ENCODE results near the gene MYO1B.

Gene MYO1B

DNA sequence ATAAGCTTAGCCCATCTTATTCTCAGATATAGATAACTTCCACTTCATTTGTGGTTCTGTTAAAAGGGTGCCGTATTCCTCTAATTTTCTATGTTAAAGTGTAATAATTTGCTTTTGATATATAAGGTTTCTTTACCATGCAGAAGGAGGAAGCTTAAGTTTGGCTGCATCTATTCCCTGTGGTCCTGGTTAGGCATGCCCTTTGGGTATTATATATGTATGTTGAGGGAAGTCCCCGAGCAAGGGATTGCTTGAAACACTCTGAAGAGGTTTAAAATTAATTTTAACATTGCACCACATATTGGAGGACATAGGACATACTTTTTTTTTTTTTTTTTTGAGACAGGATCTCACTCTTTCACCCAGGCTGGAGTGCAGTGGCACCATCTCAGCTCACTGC lies 16.9 kb upstream of the MYO1B start:
- DNase-seq: no peak

DNA sequence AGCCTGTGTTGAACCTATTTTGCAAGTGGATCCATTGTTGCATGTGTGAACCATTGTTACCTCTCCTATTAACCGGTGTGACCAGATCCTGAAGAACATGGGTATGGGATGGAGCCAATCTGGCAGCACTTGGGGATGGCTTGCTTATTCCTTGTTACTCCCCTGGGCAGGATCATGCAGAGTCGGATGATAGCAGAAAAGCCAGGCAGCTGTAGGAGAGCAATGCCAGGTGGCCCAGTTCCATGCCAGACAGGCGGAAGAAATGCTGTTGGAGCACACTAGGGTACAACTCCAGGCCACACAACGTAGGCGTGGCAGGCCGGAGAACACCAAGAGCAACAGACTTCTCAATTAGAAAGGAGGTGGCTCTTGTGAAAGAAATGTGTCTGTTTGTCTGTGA lies 16.3 kb upstream of the MYO1B start:
- no peak for DNase-seq

DNA sequence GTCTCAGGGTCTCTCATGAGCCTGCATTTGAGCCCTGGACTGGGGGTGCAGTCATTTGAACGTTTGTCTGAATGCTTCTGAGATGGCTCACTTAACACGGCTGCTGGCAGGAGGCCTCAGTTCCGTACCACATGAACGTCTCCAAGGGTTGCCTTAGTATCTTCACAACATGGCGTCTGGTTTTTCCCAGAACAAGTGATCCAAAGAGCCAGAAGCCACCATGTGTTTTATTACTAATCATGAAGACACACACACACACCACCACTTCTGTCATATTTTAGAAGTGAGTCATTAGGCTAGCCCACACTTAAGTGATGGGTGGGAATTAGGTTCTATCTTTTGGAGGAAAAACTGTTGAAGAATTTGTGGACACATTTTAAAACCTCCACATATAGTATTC lies 15.0 kb upstream of the MYO1B start:
- DNase-seq: no peak

DNA sequence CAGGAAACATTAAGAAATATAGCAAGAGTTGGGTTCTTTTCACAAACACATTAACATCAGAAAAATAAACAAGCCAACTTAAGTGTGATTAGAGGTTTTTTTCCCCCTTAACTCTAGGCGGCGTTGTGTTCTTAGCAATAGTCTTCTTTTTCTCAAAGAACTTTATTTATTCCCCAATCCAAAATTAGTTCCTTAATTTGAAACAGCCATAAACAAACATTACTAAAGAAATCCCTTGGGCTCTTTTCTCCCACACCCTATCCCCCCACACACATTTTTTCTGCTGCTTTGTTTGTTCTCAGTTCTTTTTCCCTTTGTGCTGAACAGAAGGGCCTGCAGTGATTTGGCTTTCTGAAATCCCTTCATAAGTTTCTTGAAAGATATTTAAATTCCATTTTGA lies 13.2 kb upstream of the MYO1B start:
- no peak for DNase-seq

DNA sequence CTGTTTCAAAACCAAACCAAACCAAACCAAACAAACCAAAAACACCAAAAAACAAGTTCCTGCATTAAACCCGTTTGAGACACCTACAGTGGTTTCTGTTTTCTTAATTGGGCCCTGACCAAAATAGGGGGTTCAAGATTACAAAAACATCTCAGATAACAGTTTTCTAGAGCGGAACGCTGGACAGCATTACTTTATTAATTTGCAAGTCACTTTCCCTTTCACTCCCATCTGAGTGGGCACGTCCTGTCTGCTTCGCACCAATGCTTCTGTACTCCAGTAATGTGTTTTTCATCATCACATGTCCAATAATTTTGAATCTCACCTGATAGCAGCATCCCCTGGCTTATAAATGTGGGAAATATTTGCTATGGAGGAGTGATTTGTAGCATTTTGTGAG lies 11.7 kb upstream of the MYO1B start:
- DNase-seq: no peak

DNA sequence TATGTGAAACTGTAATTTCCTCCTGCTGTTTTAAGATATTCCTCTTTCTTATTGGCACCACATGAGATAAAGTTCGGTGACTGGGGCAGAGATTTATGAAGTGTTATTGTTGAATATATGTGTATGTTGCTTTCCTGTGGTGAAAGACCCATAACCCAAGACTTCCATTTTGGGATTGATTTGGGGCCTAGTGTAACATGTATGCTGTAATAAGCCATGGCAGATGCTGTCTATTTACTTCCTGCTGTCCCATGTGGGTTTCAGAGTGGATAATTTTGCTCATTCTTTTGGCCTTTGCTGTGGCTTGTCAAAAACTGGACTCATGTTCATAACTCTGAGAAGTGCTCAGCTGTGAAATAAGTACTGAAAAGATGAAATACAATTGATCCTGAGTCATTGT lies 10.8 kb upstream of the MYO1B start:
- DNase-seq: no peak

DNA sequence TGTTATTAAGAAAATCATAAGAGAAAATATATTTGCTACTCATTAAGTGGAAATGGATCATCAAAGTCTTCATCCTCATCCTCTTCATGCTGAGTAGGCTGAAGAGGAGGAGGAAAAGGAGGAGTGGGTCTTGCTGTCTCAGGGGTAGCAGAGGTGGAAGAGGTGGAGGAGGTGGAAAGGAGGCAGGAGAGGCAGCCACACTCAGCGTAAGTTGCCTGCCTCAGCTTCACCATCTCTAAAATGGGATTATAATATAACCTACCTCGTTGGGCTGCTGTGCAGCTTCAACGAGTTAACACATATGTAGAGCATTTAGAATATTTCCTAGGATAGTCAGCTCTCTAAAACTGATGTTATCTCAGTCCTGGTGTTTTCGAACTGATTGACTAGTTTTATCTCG lies 4.3 kb upstream of the MYO1B start:
- DNase-seq: no peak

DNA sequence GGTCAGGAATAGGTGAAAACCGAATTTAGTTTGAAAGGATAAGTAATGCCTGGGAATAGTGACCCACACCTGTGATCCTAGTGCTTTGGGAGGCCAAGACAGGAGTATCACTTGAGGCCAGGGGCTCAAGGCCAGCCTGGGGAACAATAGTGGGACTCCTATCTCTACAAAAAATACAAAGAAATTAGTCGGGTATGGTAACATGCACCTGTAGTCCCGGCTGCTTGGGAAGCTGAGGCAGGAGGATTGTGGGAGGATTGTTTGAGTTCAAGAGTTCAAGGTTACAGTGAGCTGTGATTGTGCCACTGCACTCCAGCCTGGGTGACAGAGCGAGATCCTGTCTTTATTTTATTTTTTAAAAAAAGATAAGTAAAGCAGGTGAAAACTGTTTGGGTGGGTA lies 3.8 kb upstream of the MYO1B start:
- DNase-seq: no peak

DNA sequence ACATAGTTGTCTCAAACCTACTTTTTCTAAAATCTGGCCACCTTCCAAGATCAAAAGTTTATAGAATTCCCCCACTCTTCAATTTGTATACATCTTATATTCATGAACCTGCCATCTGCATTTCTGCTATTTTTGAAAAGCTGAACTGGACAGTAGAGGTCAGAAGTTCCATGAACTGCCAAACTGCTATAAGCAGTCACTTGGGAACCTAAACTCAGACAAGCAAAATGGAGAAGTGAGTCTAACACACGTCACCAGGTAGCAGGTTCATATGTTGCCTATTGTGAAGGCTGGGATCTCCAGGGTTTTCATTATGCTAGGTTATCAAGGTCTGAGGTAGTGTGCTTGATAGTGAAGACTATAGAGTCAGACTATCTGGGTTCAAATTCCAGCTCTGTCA lies 2.0 kb upstream of the MYO1B start:
- DNase-seq: no peak

DNA sequence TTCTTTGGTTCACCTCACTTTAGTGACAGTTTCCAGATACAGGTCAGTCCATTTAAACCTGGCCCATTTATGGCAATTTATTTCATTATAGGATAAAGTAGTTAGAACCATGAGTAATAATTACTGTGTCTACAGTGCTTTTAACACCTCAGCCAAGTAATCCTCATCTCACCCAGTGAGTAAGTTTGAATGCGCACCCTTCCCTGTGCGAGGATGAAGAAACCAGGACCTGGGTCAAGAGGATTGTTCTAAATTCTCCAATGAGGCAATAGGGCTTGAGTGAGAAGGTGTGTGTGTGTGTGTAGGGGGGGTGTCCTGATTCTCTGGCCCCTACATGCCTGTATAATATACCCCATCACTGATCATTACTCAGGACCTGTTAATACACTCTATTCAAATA lies 854 bp upstream of the MYO1B start:
- DNase-seq: no peak

DNA sequence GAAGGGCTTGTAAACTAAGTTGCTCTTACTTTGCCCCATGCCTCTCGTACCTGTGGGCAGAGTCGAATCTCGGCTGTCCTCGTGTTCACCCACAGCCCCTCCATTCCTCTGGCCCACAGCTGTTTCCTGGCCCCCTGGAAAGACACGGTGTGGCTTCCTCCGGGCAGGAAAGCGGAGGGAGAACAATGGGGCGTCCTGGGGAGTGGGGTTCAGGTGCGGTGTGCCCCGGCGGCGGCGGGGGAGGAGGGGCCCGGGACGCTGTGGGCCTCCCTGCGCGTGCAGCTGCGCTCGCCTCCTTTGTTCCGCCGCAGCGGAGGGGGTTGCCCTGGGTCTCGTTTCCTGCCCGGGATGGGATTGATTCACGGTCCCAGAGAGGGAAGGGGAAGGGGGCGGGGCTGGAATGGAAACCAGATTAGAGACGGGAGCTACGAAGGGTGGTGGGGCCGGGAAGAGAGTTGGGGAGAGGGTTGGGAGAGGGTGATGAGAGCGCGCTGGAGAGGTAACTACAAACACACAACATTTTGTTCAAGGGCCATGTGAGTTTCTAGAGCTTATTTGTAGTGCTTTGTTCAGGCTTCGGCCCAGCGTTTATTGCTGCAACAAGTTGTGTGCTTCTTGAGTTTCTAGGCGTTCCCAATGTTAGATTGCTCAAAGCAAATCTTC lies 796 bp downstream of the MYO1B start:
- peak; percentile 72 for DNase-seq

DNA sequence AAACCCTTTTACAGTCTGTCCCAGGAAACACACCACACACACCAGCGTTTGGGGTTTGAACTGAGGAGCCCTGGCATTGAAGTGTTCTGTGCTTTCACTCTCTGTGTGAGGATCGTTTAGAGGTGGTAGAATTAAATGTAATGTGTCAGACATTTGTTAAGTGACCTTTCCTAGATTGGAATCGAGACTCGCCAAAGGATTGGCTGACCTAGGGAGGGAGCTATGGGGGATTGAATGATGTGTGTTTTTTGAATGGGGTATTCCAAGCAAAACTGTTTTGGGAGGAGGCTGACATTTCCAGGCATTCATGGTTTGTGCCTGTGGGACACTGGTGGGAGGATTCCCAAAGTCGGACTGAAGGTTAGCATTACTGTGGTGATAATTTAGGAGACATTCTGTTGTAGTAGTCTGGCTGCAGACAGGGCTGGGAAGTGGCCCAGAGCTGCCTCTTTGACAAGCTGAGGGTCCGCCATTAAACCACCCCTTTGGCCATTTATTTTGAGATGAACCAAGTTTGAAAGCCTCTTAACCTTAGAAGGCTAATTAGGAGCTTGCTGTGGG lies 1.7 kb downstream of the MYO1B start:
- DNase-seq: no peak

DNA sequence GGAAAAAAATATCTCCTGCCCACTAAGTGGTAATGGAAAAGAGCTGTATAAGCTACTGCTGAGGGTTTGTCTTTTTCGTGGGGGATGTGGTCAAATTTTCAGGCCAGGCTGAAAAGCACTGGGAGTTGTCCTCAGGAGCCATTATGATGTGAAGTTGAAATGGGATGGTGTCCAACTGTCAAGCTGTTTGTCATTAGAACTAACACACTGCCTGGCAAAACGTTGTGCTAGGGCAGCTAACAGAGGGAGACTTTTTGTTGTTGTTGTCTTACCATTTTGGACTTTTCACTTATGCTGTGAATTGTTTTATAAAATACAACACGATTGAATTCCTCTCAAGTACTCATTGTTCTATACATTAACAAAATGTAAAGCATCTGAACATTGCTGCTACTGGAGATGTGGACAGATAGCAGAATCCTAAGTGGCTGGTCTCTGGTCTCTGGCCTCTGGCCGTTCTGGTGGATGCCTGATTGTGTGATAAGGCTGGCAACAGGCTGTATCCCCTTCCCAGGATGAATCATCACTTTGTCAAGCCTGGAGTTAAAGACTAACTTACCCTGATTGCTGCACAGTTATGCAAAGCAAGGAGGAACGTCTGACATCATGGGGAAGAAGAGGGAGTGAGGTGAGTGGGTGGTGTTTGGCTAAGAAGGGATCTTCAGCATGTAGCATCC lies 2.3 kb downstream of the MYO1B start:
- no peak for DNase-seq

DNA sequence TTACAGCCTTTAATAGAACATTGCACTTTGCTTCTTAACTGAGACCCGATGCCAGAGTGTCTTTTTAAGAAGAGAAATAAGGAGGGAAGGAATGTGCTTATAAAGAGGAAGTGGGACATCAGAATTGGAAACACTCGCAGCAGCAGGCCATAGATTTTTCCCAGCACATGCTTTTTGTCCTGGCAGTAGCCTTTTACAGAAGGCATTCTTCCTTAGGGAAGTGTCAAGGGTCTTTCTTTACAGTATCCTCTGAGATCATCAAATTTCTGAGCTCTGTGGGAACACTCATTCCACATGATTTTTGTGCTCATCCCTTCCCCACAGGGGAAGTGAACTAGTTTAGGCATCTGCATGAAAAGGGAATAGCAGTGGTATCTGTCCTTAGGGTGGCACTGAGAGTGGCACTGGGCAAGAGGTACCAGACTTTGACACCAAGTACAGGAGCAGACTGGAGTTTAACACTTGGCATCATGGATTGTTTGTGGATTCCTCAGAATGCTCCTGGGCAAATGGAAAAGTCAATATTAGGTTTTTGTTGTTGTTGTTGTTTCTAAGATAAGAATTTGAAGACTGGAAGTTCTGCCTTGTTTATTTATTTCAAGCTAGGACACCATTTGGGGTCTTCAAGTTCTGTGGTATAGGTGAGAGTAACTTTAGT lies 4.1 kb downstream of the MYO1B start:
- no peak for DNase-seq

DNA sequence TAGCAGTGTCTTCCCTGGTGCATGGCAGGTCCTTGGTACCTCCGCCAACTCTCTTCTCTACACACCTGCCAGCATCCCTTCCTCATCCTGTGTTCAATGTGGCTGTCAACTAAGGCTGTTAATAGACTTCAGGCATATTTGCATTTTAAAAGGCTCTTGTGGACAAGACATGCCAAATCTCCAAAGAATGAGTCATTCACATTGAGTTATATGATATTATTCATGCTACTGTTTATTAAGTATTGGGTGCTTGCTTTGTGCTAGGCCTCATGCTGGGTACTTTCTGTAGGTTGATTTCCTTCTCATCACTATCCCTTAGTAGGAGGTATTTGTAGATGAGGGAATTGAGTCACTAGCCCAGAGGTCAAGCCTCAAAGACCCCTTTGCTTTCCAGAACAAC lies 5.2 kb downstream of the MYO1B start:
- DNase-seq: no peak

DNA sequence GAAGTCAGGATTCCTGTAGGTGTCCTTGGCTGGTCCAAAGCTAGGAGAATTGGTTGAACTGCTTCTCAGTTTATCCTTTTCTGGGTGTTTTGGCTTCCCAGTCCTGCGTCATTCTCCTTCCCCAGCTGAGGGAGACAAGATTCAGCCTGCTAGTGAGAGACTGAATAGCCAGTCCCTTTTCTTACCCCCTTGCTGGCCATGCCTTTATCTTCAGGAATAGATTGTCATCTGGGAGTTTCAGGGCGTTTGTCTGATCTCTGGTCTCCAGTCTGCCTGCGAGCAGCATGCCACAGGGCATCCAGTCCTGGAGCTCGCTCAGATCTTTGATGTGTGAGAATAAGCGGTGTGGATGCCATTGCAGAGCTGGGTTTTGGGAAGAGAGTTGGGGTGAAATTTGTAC lies 5.8 kb downstream of the MYO1B start:
- no peak for DNase-seq

DNA sequence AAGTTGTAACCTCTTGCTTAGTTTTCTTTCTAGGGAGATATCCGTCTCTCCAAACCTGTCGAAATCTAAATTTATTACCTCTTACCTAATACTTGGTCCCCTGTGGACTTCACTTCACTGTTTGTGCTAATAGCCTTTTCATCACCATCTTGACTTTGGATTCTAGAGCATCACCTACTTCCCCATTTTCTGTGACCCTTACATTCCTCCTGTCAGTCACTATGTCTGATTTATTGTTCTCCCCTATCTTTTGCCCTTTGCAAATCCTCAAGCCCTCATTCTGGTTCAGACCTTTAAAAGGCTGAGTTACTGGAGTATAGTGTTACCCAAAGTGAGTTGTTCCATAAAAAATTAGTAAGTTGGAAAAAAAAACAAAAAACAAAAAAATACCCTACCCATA lies 7.5 kb downstream of the MYO1B start:
- DNase-seq: no peak

DNA sequence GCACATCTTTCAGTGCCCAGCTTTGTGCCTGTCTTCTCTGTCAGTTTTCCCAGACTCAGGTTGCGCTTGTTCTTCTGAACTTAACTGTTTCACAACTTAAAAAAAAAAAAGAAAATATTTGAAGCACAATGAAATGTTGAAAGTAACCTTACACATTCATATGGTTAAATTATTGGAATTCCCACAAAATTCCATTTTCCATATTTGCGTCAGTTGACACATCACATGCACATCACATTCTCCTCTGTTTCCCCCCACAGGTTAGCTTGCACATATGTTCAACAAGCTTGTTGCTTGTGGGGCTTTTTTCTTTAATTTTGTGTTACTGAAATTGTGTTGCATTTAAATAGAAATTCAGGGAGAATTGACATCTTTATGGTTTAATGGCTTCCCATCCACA lies 8.3 kb downstream of the MYO1B start:
- no peak for DNase-seq

DNA sequence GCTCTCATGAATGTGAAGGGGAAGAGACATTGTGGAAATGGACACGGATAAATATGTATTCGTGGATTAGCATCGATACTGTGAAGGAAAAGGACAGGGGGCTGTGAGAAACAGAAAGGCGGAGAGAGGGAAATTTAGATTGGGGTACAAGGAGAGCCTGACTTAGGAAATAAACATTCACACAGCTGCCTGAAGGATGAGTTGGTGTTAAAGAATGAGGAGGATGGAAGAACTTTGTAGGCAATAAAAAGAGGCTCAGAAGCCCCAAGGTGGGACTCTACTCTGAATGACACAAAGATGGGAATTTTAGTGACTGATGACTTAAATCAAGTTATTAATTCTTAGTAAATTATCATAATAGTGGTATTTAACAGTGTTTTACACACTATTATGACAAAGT lies 10.1 kb downstream of the MYO1B start:
- no peak for DNase-seq

DNA sequence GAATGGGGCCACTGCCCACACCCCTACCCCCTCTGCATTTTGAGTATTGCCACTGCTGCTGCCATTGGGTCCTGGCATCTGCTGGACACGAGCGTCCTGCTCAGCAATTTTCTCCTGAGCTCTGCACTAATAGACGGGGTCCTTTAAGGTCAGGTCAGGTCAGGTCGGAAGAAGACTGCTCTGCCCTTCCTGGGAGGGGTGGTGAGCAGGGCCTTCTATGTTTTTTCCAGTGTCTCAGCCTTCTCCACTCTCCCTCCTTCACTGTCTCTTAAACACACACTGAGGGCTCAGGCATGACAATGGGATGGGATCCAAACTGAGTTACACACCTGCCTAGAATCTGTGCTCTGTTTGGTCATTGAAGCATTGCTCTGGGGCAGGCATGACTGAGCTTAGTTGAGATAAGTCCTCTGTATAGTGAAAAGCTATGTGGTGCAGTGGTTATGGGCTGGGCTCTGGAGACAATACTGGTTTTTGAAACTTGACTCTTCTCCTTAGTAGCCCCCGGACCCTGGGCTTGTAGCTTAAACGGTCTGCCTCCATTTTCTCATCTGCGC lies 10.6 kb downstream of the MYO1B start:
- no peak for DNase-seq

DNA sequence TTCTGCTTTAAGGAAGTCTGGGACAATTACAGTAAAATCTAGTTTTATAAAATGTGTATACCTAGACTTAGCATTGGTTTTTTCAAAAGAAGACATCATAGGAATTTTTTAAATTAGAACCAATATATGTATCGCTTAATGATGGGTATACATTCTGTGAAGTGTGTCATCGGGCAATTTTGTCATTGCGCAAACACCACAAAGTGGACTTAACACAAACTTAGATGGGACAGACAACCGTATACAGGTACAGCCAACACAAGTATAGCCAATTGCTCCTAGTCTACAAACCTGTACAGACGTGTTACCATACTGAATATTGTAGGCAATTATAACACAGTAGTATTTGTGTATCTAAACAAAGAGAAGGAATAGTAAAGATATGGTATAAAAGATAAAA lies 12.7 kb downstream of the MYO1B start:
- no peak for DNase-seq

DNA sequence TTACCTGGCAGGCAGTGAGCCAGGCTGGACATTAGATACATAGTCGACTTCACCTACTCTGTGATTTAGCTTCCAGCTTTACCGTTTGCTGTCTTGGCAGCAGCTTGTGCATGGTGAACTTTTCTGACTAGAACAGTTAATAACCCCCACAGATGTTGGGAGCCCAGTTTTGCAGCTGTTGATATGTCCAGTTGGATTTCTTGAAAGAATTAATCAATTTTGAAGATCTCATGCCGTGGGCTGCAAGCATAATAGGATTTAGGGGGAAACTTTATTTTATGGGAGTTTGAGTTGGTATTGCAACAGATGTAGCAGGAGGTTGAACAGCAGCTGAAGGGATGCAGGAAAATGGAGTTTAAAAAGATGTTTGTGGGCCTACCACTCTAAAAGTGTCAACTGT lies 13.8 kb downstream of the MYO1B start:
- no peak for DNase-seq

DNA sequence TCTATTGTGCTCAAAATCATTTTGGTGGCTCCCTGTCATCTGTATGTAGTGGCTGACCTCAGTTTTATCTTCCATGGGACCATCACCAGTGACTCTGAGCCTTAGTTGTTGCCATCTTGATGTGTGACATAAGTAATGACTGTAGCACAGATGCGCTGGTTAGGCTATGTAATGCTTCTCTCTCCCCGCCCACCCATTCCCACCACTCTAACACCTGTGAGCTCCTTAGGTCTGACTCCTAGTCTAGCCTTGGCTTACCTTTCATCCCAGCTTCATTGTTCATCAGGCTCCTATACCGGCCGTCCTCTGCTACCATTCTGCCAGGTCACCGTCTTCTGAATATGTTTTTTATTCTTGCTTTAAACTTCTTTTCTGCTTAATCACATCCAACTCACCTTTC lies 17.2 kb downstream of the MYO1B start:
- DNase-seq: no peak

DNA sequence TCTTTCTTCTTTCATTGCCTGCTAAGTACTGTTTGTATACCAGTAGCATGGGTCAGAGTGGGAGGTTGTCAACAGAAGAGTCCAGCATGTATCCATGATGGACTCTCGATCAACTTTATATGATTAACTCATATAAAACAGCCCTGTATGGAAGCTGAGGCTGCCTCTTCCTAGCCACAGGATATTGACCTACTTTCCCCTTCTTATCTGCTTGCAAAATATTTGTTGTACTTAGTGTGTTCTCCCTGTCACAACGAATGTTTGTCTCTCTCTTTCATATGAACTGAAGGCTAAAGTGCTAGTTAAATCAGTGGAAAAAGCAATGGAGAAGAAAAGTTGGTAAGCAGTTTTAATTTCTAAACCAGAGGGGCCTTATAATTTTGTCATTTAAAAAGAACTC lies 17.8 kb downstream of the MYO1B start:
- no peak for DNase-seq

All from NCI-H510A treated with DMSO at 0.1 percent for 48 hours (cell line).